Daoy (cell line): ENCODE data around the gene SLC16A1. TPM values are rescaled to one million over a fixed set of nuclear protein-coding genes. Genes with fewer than 3 reads are reported as not detected.

Experiments
- DNase-seq: peaks from one replicate; pipeline ENCODE4 v3.0.0-alpha.2; 2015; ENCODE audit warnings: low read depth
- total RNA-seq: library from RNA; depleted of rRNA; stranded (reverse); fragments of >200 nt; shearing (Covaris generic); gene quantifications from 2 replicates; pipeline ENCODE4 v1.2.3, GENCODE V29; 2014; rRNA removed

Gene SLC16A1
- total RNA-seq, 1 experiment from 2014 or later = 126 TPM

GRCh38 chr1:112882271-112882744, 73.7 kb downstream of the SLC16A1 start:
- DNase-seq = no peak

GRCh38 chr1:112881742-112882127, 74.3 kb downstream of the SLC16A1 start:
- no peak for DNase-seq

- DNase-seq = no peak
Measured at GRCh38 chr1:112879834-112880233, 76.2 kb downstream of the SLC16A1 start.

GRCh38 chr1:112878321-112878720, 77.7 kb downstream of the SLC16A1 start:
- DNase-seq = no peak

GRCh38 chr1:112877750-112878149, 78.2 kb downstream of the SLC16A1 start:
- peak; percentile 38 for DNase-seq

DNA sequence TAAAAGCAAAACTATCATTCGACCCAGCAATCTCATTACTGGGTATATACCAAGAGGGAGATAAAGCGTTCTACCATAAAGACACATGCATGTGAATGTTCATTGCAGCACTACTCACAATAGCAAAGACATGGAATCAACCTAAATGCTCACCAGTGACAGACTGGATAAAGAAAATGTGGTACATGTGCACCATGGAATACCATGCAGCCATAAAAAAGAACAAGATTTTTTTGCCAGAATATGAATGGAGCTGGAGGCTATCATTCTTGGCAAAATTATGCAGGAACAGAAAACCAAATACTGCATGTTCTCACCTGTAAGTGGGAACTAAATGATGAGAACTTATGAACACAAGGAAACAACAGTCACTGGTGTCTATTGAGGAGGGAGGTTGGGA, 79.7 kb downstream of the SLC16A1 start:
- DNase-seq = no peak

GRCh38 chr1:112872551-112872962, 83.4 kb downstream of the SLC16A1 start:
- no peak for DNase-seq

GRCh38 chr1:112870887-112871646, 84.9 kb downstream of the SLC16A1 start:
- DNase-seq = no peak

- no peak for DNase-seq
Measured at GRCh38 chr1:112869895-112870294, 86.1 kb downstream of the SLC16A1 start.

DNA sequence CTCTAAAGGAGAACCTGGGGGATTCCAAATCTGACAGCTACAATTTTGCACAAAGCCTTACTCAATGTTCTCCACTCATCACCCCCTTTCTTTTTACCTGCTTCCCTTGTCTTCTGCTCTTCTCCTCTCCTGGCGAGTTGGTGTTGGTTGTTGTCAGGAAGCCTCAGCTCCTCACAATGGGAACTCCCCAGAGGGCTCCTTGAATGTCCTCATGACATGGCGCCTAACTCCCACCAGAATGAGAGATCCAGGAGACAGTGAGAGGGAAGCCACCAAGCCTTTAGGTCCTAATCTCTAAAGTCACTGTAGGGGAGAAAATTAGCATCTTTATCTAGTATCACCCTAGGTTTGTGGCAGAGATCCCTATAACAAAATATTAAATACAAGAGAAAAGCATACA, 87.8 kb downstream of the SLC16A1 start:
- DNase-seq = no peak

DNA sequence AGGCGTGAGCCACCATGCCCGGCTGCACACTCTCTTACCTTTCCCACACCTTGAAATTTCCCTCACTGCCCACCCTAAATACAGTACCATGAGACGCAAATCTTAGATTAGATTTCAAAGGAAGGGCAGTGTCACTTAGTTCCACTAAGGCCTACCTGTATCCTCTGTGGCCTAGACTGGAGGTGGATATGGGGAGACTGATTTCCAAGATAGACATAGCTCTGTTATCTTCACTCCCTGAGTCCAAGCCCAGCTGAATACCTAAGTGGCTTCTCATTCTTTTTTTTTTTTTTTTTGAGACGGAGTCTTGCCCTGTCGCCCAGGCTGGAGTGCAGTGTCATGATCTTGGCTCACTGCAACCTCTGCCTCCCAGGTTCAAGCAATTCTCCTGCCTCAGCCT, 89.0 kb downstream of the SLC16A1 start:
- no peak for DNase-seq

DNA sequence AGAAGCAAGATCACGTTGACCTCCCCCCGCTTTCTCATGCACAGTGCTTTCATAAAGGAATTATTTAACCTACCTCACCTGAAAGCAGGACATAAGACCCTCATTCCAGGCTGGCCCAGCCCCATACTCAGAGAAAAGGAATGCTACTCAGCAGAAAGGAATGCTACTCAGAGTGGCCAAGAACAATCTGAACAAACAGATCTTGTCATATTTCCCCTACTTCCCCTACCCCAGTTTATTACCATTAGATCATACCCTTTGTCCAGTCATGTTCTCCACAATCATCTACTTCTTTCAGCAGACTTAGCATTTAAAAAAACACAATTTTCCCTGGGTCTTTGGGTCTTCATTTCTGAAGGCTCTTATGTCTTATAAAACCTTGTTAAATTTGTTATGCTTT, 89.8 kb downstream of the SLC16A1 start:
- DNase-seq = peak; percentile 79

DNA sequence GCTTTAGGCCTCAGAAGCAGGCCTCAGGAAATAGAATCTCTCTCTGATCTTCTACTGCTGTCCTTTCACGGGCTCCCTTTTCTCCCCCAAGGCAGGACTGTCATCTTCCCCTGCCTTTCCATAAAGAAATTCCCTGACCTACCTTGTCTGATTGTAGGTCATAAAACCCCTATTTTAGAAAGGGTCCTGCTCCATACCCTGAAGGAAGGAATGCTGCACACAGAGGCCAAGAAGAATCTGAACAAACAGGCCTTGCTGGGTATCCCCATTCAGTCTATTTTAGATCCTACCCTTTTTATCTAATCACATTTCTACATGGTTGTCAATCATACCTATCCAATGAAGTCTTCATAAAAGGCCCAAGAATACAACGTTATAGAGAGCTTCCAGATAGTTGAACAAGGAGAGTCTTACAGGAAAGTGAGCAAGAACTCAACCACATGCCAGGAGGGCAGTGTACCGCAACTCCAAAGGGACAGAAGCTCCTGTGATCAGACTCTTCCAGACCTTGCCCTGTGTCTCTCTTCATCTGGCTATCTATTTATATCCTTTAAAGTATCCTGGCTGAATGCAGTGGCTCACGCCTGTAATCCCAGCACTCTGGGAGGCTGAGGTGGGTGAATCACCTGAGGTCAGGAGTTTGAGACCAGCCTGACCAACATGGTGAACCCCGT, 93.1 kb downstream of the SLC16A1 start:
- DNase-seq = no peak

Other genes starting within 250 kb of the SLC16A1 start
- 443 and 466 TPM in 2 replicates for gene RHOC, start 249.1 kb downstream of the SLC16A1 start, total RNA-seq
- 0.06 TPM in 1 of 2 replicates, not detected in the other for gene PPM1J, start 240.9 kb downstream of the SLC16A1 start, total RNA-seq
- 5.0 and 8.6 TPM in 2 replicates for gene LRIG2, start 117.0 kb upstream of the SLC16A1 start, total RNA-seq